GM18517 (cell line): ENCODE results near the gene PLA2G6.

Experiments used
- ATAC-seq: cut with Tn5 transposase; IDR thresholded peaks from one replicate; pipeline ENCODE4 v1.9.1; 2021; ENCODE audit warnings: mild to moderate bottlenecking, moderate library complexity; ENCODE audit not compliant: unreplicated experiment

PLA2G6 gene

GRCh38 chr22:38074181-38075104 lies 107.2 kb downstream of the PLA2G6 start:
- ATAC-seq = no peak

- ATAC-seq = no peak
These were observed 108.2 kb downstream of the PLA2G6 start for GRCh38 chr22:38073150-38074130.

DNA sequence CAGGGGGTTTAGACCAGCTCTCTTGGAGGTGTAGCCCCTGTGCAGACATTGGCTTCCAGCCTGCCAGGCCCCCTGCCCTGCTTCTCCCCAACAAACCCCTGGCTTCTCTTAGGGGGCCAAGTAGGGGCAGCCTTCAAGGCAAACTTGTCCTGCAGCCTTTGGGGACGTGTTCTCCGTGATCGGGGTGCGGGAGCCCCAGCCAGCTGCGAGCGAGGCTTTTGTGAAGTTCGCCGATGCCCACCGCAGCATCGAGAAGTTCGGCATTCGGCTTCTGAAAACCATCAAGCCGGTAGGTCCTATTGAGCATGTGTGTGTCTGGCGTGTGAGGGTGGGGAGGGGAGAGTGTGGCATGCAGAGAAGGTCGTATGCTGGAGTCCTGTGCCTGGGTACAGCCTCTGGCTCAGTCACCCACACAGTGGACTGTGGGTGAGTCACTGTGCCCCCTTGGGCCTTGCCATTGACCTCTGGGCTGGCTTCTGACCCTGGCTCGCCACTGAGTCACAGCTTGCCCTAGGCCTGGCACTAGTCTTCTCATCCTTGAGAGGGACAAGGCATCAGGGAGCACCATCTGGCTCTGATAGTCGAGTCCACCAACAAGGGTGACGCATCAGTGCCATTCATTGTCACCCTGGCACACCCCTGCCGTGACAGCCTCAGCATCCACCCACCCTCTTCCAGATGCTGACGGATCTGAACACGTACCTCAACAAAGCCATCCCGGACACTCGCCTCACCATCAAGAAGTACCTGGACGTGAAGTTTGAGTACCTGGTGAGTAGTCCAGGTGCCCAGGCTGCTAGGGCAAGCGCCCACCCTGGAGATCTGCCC lies 109.1 kb downstream of the PLA2G6 start:
- no peak for ATAC-seq

DNA sequence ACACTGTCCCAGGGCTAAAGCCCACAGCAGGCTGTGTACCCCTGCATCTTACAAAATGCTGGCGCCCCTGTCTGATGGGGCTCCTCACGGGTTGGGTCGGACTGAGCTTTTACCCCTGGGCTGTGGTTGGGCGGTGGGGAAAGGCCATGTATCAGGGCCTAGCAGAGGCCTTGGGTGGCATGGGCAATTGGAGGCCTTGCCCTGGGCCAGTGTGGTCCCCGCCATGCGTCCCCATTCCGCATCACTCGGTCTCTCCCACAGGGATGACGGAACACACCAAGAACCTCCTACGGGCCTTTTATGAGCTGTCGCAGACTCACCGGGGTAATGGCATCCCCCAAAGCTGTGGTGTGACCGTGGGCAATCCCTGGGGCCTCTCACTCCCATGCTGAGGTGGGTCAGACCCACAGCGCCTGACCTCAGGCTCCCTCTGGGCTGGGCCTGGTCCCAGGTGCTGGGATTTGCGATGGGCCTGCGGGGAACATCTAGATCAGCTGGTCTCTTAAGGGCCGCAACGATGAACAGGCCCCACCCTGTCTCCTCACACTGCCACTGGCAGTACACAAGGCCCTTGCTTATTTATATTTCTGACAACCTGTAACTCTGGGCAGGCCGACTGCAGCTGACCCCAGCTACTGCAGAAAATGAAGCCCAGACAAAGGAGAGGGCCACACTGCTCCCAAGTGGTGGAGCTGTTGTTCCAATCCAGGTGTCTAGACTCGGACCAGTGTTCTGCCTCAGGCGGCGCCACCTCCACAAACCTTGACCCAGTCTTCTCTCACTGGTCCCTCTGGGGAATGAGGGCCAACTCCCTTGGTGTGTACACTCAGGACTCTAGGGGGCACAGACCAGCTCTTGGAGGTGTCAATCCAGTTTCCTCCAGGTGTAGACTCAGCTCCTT lies 110.0 kb downstream of the PLA2G6 start:
- no peak for ATAC-seq

GRCh38 chr22:38070250-38070921 lies 111.2 kb downstream of the PLA2G6 start:
- no peak for ATAC-seq

GRCh38 chr22:38069372-38070249 lies 112.0 kb downstream of the PLA2G6 start:
- ATAC-seq = no peak

- ATAC-seq = no peak
These were observed 112.8 kb downstream of the PLA2G6 start for GRCh38 chr22:38068641-38069371.

- no peak for ATAC-seq
These were observed 113.8 kb downstream of the PLA2G6 start for GRCh38 chr22:38067761-38068360.

DNA sequence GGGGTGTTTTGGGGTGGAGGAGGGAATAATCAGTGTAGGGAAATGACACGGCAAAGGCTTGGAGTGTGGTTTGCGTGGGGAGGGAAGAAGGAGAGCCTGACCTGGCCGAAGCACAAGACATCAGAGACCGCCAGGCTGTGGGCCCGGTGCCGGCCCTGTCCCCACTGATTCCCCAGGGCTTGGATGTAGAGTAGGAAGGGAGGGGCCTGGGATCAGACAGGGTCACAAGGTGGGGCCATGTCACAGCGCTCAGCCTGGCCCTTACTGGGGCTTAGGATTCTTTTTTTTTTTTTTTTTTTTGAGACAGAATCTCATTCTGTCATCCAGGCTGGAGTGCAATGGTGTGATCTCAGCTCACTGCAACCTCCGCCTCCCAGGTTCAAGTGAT lies 114.6 kb downstream of the PLA2G6 start:
- no peak for ATAC-seq

DNA sequence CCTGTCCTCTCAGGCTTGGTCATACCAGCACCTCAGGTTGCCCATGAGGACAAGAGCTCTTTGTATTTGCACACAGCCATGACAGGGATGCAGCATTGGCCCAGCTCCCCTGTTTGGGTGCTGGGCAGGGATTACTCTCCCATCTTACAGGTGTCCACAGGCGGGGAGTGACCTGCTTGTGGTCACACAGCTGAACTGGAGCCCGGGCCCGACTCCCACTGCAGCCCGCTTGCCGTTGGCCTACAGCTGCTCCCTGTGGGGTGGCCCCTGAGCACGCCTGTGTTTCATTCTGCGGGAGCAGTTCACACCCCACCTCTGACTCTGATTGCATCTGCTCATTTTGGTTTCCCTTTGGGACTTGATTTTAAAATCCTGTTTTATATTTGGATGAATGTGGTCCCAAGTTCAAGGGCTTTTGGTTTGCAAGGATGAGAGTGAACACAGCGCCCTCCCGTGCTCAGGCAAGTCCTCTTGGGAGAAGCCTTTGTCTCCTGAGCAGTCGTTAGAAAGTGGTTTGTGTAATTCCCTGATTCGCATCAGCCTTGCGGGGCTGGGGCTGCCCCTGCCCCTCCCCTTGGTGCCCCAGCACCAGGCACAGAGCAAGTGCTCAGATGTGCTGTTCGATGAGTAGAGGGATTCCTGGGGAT lies 115.1 kb downstream of the PLA2G6 start:
- no peak for ATAC-seq

DNA sequence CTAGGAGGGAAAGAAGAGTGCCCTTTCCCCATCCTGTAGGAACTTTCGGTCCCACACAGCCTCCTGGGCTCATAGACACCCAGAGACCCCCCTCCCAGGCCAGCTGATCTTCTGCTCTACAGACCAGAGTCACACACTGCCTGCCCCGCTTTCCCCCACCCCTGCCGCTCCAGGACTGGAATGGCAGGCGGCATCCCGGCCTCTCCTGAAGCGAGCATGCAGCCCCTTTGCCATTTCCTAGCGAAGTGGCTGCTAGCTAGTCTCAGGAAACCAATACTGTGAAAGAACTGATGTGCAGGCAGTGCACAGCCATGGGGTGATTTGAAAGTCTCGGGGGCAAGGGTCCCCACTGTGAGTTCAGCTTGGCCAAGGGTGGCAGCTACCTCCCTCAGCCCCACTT lies 116.1 kb downstream of the PLA2G6 start:
- no peak for ATAC-seq

GRCh38 chr22:38062791-38063190 lies 118.8 kb downstream of the PLA2G6 start:
- ATAC-seq = no peak
